DND-41 (cell line): Measurements from ENCODE around the gene MCTP1.

Source experiments
- CTCF ChIP-seq: IDR thresholded peaks from 2 replicates; pipeline ENCODE4 v1.5.1; 2012; ENCODE audit warnings: borderline replicate concordance, low read length, moderate library complexity, mild to moderate bottlenecking; ENCODE audit not compliant: poor library complexity, severe bottlenecking; ENCODE audit errors: extremely low read depth
- EZH2 ChIP-seq: IDR thresholded peaks from 3 replicates; pipeline ENCODE4 v1.6.1; 2012; ENCODE audit warnings: borderline replicate concordance, low read depth, mild to moderate bottlenecking, moderate library complexity, low read length, inconsistent platforms; ENCODE audit not compliant: severe bottlenecking

DNA sequence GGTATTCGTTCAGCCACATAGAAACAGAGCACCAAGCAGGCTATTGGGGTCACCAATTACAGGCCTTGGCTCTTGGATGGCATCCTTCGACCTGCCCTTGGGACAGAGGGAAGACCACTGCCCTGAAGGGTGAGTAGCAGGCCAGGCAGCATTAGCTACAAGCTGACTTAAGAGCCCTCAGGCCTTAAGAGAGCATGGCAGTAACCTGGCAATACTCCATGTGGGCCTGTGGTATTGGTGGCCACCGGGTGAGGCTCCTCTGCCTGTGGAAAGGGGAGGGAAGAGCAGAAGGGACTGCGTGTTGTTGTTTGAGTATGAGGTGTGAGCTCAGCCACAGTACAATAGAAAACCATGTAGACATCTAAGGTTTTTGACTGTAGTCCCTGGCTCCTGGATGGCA is 170.6 kb downstream of the MCTP1 start:
- TF ChIP-seq CTCF (no peak), EZH2 (no peak)
